LoVo (cell line): Measurements from ENCODE around the gene MSL1.

ENCODE experiments used
- DNase-seq: peaks from one replicate; pipeline ENCODE4 v3.0.0-alpha.2; 2016; ENCODE audit warnings: low spot score

The MSL1 gene

GRCh38 chr17:40176754-40177110, 55.0 kb downstream of the MSL1 start:
- DNase-seq = no peak

- DNase-seq = peak; percentile 37
Measured at GRCh38 chr17:40177275-40177874, 55.6 kb downstream of the MSL1 start, which contains the start of gene RAPGEFL1. TSS of gene RAPGEFL1 (plus strand) at chr17:40177470. CDS start at chr17:40177862, 392 bp downstream.

- no peak for DNase-seq
Measured at GRCh38 chr17:40178021-40178601, 56.3 kb downstream of the MSL1 start.

GRCh38 chr17:40178660-40179059, 56.9 kb downstream of the MSL1 start:
- no peak for DNase-seq

- no peak for DNase-seq
Measured at GRCh38 chr17:40179923-40180659, 58.3 kb downstream of the MSL1 start.

GRCh38 chr17:40180694-40181093, 58.9 kb downstream of the MSL1 start:
- DNase-seq = peak; percentile 25

GRCh38 chr17:40181205-40181604, 59.4 kb downstream of the MSL1 start:
- DNase-seq = no peak

- no peak for DNase-seq
Measured at GRCh38 chr17:40182606-40183005, 60.8 kb downstream of the MSL1 start.
